Measurements from ENCODE around the gene DZIP3.
"Not testable (repeated sequence)": the region's sequence is repeated elsewhere in the genome, so short reads cannot be mapped to it uniquely, and the experiment has no call there.

The DZIP3 gene

DNA sequence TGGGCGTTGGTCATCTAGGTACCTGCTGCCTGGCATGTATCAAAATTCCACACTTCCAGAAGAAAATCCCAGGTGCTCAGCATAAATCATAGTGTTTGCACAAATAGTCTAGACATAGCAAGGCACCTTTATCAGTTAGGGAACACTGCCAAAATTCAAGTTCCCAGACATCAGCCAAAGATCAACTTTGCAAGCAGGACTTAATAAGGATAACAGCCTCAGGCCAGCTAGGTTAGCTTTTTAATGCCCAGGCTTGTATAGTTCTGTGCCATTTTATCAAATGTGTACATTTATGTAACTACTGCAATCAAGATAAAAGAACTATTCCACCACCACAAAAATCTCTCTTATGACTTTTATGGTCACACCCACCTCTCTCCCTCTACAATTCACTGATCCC is 30.7 kb downstream of the DZIP3 start:
- H3K27ac ChIP-seq (ENCODE audit: insufficient read depth, low read depth, low read length, poor library complexity, severe bottlenecking): no peak overlapping the region
- H3K4me1 ChIP-seq (ENCODE audit: control insufficient read depth, insufficient read depth, low read length): no peaks in the 10 kb centered on the region
- H3K27me3 ChIP-seq (ENCODE audit: control insufficient read depth, insufficient read depth, low read length, poor library complexity, severe bottlenecking): no peaks in the 10 kb centered on the region
- 92 to 95% methylated on average over 1 of the region's 1 CpG for WGBS, 2 experiments
- peaks cover 9% of the 10 kb centered on the region for H3K36me3 ChIP-seq (ENCODE audit: control insufficient read depth, insufficient read depth, low read length)
- H3K9me3 ChIP-seq (ENCODE audit: control insufficient read depth, low read length): no peaks in the 10 kb centered on the region
- no peak overlapping the region for H3K4me3 ChIP-seq (ENCODE audit: insufficient read depth, low read depth, low read length)

DNA sequence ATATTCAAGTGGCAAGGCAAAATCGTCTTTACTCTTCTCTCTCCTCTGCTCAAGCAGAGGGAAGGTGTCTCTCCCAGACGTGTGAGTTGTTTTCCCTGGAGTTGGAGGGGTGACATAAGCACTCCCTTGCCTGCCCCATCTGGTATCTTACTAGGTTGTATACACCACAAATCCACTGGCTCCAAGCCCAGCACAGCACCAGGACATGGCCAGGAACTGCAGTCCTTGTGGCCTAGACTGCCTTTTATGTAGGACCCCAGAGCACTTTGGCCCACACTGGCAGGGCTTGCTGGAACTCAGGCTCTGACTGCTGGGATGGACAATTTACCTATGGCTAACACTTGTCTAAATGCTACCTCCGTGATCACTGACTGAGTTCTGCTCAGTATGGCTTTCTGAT is 34.0 kb downstream of the DZIP3 start:
- 88 to 93% methylated on average over 2 to 3 of the region's 3 CpGs for WGBS, 2 experiments
- Histone ChIP-seq H3K36me3 (ENCODE audit: control insufficient read depth, insufficient read depth, low read length) (peaks cover 12% of the 10 kb centered on the region), H3K27ac (ENCODE audit: insufficient read depth, low read depth, low read length, poor library complexity, severe bottlenecking) (no peak overlapping the region), H3K9me3 (ENCODE audit: control insufficient read depth, low read length) (no peaks in the 10 kb centered on the region), H3K4me1 (ENCODE audit: control insufficient read depth, insufficient read depth, low read length) (no peaks in the 10 kb centered on the region), H3K27me3 (ENCODE audit: control insufficient read depth, insufficient read depth, low read length, poor library complexity, severe bottlenecking) (no peaks in the 10 kb centered on the region), H3K4me3 (ENCODE audit: insufficient read depth, low read depth, low read length) (no peak overlapping the region)

DNA sequence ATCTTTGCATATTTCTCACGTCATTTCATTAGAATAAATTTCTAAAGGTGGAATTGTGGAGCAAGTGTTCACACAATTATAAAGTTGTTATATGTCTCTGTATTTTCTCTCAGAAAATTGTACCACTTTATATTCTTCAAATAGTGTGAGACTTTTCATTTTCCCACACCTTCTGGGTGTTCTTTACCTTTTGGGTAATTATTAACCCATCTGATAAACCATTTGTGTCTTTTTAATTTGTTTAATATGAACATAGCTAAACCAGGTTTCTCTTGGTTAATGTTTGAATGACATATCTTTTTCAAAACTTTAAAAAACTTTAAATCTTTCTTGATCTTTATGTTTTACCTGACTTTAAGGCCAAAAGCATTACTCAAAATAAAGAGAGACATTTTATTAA is 40.5 kb downstream of the DZIP3 start:
- H3K36me3 ChIP-seq (ENCODE audit: control insufficient read depth, insufficient read depth, low read length): peaks cover 12% of the 10 kb centered on the region
- no CpG with 5 or more reads among the region's 1 CpG for WGBS, 2 experiments

DNA sequence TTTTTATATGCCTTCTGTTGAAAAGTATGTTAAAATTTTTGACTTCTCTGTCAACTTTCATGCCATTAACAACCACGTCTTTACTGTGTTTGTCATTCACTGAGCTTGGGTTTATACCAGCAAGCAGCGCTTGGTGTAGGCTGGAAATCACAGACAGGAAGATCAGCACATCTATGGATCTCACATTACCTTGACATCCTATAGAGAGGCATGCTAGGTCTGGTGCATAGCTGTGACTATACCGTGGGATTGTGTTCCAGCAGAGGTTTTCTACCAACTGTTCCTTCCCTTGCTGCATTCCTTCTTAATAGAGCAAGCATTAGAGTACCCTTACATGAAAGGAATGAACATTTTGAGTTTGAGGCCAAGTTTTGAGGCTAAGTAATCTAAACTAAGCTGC is 53.0 kb downstream of the DZIP3 start:
- H3K27ac ChIP-seq (ENCODE audit: insufficient read depth, low read depth, low read length, poor library complexity, severe bottlenecking): no peak overlapping the region
- H3K27me3 ChIP-seq (ENCODE audit: control insufficient read depth, insufficient read depth, low read length, poor library complexity, severe bottlenecking): no peaks in the 10 kb centered on the region
- H3K4me1 ChIP-seq (ENCODE audit: control insufficient read depth, insufficient read depth, low read length): no peaks in the 10 kb centered on the region
- H3K9me3 ChIP-seq (ENCODE audit: control insufficient read depth, low read length): no peaks in the 10 kb centered on the region
- WGBS, 2 experiments: 84 to 96% methylated on average over 3 of the region's 3 CpGs
- H3K4me3 ChIP-seq (ENCODE audit: insufficient read depth, low read depth, low read length): no peak overlapping the region
- no peaks in the 10 kb centered on the region for H3K36me3 ChIP-seq (ENCODE audit: control insufficient read depth, insufficient read depth, low read length)

More for the DNA sequence above, 40.5 kb downstream of the DZIP3 start:
- no peaks in the 10 kb centered on the region for H3K9me3 ChIP-seq (ENCODE audit: control insufficient read depth, low read length)
- no peak overlapping the region for H3K27ac ChIP-seq (ENCODE audit: insufficient read depth, low read depth, low read length, poor library complexity, severe bottlenecking)
- H3K4me3 ChIP-seq (ENCODE audit: insufficient read depth, low read depth, low read length): no peak overlapping the region
- no peaks in the 10 kb centered on the region for H3K27me3 ChIP-seq (ENCODE audit: control insufficient read depth, insufficient read depth, low read length, poor library complexity, severe bottlenecking)
- no peaks in the 10 kb centered on the region for H3K4me1 ChIP-seq (ENCODE audit: control insufficient read depth, insufficient read depth, low read length)

DNA sequence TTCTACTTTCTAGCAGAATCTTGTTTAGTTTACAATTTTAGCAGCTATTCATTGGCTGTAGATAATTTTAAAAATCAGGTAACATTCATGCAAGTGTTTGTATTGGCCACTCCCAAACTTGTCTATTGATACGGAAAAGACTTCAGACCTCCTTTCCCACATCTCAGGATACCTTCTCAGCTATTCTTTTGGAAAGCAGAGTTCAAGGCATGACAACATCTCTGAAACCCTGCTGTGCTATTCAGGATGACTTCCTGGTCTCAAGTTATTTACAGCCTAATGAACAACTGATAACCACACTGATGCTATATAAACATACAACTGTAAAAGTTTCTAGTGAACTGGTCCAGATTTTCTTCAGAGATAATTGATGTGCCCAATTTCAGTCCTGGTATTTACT is 55.8 kb downstream of the DZIP3 start:
- Histone ChIP-seq H3K36me3 (ENCODE audit: control insufficient read depth, insufficient read depth, low read length) (no peaks in the 10 kb centered on the region), H3K4me1 (ENCODE audit: control insufficient read depth, insufficient read depth, low read length) (no peaks in the 10 kb centered on the region), H3K9me3 (ENCODE audit: control insufficient read depth, low read length) (no peaks in the 10 kb centered on the region), H3K27me3 (ENCODE audit: control insufficient read depth, insufficient read depth, low read length, poor library complexity, severe bottlenecking) (no peaks in the 10 kb centered on the region), H3K4me3 (ENCODE audit: insufficient read depth, low read depth, low read length) (no peak overlapping the region), H3K27ac (ENCODE audit: insufficient read depth, low read depth, low read length, poor library complexity, severe bottlenecking) (no peak overlapping the region)
- 53 to 67% methylated on average over 1 of the region's 1 CpG for WGBS, 2 experiments

DNA sequence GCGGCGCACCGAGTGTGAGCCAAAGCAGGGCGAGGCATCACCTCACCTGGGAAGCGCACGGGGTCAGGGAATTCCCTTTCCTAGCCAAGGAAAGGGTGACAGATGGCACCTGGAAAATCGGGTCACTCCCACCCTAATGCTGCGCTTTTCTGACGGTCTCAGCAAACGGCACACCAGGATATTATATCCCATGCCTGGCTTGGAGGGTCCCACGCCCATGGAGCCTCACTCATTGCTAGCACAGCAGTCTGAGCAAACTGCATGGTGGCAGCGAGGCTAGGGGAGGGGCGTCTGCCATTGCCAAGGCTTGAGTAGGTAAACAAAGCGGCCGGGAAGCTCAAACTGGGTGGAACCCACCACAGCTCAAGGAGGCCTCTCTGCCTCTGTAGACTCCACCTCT is 66.1 kb downstream of the DZIP3 start:
- not testable (repeated sequence) for H3K27ac ChIP-seq (ENCODE audit: insufficient read depth, low read depth, low read length, poor library complexity, severe bottlenecking); H3K9me3 ChIP-seq (ENCODE audit: control insufficient read depth, low read length); H3K27me3 ChIP-seq (ENCODE audit: control insufficient read depth, insufficient read depth, low read length, poor library complexity, severe bottlenecking); H3K4me1 ChIP-seq (ENCODE audit: control insufficient read depth, insufficient read depth, low read length); H3K4me3 ChIP-seq (ENCODE audit: insufficient read depth, low read depth, low read length)
- 93 to 94% methylated on average over 15 of the region's 15 CpGs for WGBS, 2 experiments
- peaks cover 15% of the 10 kb centered on the region for H3K36me3 ChIP-seq (ENCODE audit: control insufficient read depth, insufficient read depth, low read length)

DNA sequence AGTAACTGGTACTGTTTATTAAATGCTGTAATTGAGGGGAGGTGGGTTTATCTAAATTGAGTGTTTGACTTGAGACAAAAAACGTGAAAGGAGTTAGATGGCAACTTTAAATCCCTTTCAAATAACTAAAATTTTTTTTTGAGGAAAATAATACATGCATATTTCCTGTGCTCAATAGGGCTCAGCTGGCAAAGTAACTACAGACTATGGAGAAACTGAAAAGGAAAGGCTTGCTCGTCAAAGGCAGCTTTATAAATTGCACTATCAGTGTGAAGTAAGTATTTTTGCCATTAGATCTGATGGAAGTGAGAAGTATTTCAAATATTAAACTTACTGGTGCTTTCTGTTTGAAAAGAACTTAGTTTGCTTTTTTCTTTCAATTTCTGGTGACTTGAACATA is 72.2 kb downstream of the DZIP3 start:
- Histone ChIP-seq H3K4me3 (ENCODE audit: insufficient read depth, low read depth, low read length) (no peak overlapping the region), H3K27ac (ENCODE audit: insufficient read depth, low read depth, low read length, poor library complexity, severe bottlenecking) (no peak overlapping the region), H3K27me3 (ENCODE audit: control insufficient read depth, insufficient read depth, low read length, poor library complexity, severe bottlenecking) (no peaks in the 10 kb centered on the region), H3K4me1 (ENCODE audit: control insufficient read depth, insufficient read depth, low read length) (no peaks in the 10 kb centered on the region), H3K36me3 (ENCODE audit: control insufficient read depth, insufficient read depth, low read length) (no peaks in the 10 kb centered on the region), H3K9me3 (ENCODE audit: control insufficient read depth, low read length) (no peaks in the 10 kb centered on the region)
- 88 to 96% methylated on average over 1 to 2 of the region's 2 CpGs for WGBS, 2 experiments

DNA sequence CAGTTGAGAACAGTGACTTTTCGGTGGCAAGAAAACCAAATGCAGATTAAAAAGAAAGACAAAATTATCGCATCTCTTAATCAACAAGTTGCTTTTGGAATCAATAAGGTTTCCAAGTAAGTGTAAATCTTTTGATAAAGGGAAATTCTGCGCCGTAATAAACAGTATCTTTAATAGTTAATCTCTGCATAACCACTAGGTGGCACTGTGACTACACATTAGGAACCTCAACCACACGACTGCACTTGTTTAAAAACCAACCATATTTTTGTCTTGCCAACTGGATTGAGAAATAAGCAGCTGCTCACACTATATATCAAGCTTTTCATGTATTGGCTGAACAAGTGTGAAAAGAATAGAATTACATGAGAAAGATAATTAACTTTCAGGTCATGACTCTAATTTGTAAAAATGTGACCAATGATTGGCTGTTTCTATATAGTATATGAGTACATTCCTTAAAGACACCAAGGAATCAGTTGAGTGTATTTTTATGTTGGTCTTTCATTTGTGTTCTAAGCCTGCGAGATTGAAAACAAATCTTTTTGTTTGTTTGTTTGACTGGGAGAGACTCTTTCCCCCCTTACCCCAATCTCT is 72.7 kb downstream of the DZIP3 start:
- WGBS, 2 experiments: 30 to 60% methylated on average over 5 to 6 of the region's 6 CpGs
- Histone ChIP-seq H3K27ac (ENCODE audit: insufficient read depth, low read depth, low read length, poor library complexity, severe bottlenecking) (no peak overlapping the region), H3K36me3 (ENCODE audit: control insufficient read depth, insufficient read depth, low read length) (no peaks in the 10 kb centered on the region), H3K4me1 (ENCODE audit: control insufficient read depth, insufficient read depth, low read length) (no peaks in the 10 kb centered on the region), H3K4me3 (ENCODE audit: insufficient read depth, low read depth, low read length) (no peak overlapping the region), H3K9me3 (ENCODE audit: control insufficient read depth, low read length) (no peaks in the 10 kb centered on the region), H3K27me3 (ENCODE audit: control insufficient read depth, insufficient read depth, low read length, poor library complexity, severe bottlenecking) (no peaks in the 10 kb centered on the region)

DNA sequence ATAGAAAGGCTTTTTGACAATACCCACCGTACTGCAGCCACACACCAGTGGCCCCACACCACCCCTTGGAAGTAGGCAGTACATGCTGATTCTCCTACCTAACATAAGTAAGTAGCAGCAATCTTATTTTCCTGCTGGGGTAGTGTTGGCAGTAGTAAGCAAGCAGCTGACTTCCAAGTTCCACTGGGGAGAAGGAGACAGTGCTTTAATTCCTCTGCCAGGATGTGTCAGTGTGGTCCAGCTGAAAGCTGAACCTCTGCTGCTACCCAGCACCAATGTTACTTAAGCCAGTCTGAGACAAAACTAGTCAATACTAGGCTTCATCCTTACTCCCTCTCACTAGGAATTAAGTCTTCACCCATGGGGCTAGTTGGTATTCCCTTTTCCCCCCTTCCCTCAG is 74.7 kb downstream of the DZIP3 start:
- Histone ChIP-seq H3K27ac (ENCODE audit: insufficient read depth, low read depth, low read length, poor library complexity, severe bottlenecking) (no peak overlapping the region), H3K4me1 (ENCODE audit: control insufficient read depth, insufficient read depth, low read length) (no peaks in the 10 kb centered on the region), H3K9me3 (ENCODE audit: control insufficient read depth, low read length) (no peaks in the 10 kb centered on the region), H3K36me3 (ENCODE audit: control insufficient read depth, insufficient read depth, low read length) (no peaks in the 10 kb centered on the region), H3K4me3 (ENCODE audit: insufficient read depth, low read depth, low read length) (no peak overlapping the region), H3K27me3 (ENCODE audit: control insufficient read depth, insufficient read depth, low read length, poor library complexity, severe bottlenecking) (no peaks in the 10 kb centered on the region)
- WGBS, 2 experiments: 80 to 82% methylated on average over 1 of the region's 1 CpG

DNA sequence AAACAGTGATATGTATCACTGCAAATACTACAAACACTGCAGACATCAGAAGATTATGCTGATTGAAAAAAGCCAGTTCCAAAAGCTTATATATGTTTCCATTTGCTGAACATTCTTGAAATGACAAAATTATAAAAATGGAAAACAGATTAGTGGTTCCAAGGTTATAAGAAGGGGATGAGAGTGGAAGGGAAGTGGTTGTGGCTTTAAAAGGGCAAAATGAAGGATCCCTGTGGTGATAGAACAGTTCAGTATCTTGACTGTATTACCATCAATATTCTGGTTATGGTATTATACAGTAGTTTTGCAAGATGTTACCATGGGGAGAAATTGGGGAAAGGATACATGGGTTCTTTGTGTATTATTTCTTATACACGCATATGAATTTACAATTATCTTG is 77.8 kb downstream of the DZIP3 start:
- no CpG with 5 or more reads among the region's 1 CpG for WGBS, 2 experiments
- H3K9me3 ChIP-seq (ENCODE audit: control insufficient read depth, low read length): no peaks in the 10 kb centered on the region
- H3K4me1 ChIP-seq (ENCODE audit: control insufficient read depth, insufficient read depth, low read length): no peaks in the 10 kb centered on the region
- no peaks in the 10 kb centered on the region for H3K27me3 ChIP-seq (ENCODE audit: control insufficient read depth, insufficient read depth, low read length, poor library complexity, severe bottlenecking)
- H3K36me3 ChIP-seq (ENCODE audit: control insufficient read depth, insufficient read depth, low read length): peaks cover 4% of the 10 kb centered on the region
- H3K27ac ChIP-seq (ENCODE audit: insufficient read depth, low read depth, low read length, poor library complexity, severe bottlenecking): no peak overlapping the region
- no peak overlapping the region for H3K4me3 ChIP-seq (ENCODE audit: insufficient read depth, low read depth, low read length)

DNA sequence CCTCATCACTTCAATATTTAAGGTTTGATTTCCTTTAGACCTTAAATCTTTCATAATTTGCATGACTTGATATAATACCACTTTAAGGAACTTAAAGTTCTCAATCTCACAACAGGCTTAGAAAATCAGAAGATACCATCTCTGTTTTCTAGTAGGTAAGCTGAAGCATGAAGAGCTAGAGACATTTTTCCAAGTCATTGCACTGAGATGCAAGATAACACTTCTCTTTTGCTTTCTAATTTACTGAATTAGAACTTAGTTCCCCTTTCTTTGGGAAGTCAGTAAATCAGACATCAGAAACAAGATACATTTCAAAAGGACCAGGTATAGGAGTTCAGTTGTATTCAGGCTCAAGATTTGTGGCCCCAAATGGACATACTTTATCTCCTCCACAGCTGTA is 79.7 kb downstream of the DZIP3 start:
- Histone ChIP-seq H3K4me1 (ENCODE audit: control insufficient read depth, insufficient read depth, low read length) (no peaks in the 10 kb centered on the region), H3K27ac (ENCODE audit: insufficient read depth, low read depth, low read length, poor library complexity, severe bottlenecking) (no peak overlapping the region), H3K27me3 (ENCODE audit: control insufficient read depth, insufficient read depth, low read length, poor library complexity, severe bottlenecking) (no peaks in the 10 kb centered on the region), H3K9me3 (ENCODE audit: control insufficient read depth, low read length) (no peaks in the 10 kb centered on the region), H3K4me3 (ENCODE audit: insufficient read depth, low read depth, low read length) (no peak overlapping the region), H3K36me3 (ENCODE audit: control insufficient read depth, insufficient read depth, low read length) (peaks cover 4% of the 10 kb centered on the region)

Measured in ectodermal cell (in vitro differentiated cells).